Neural progenitor cell (in vitro differentiated cells): ENCODE results near the gene PARD6A. TPM values are rescaled to one million over a fixed set of nuclear protein-coding genes. Genes with fewer than 3 reads are reported as not detected.

Experiments
- DNase-seq: peaks from one replicate; pipeline ENCODE4 v3.0.0-alpha.2; 2016; ENCODE audit warnings: low spot score
- H2AFZ ChIP-seq: fragments of 200-600 bp; sonication (generic); replicated peaks from 2 replicates; pipeline ENCODE4 v1.6.1; 2016; ENCODE audit warnings: antibody characterized with exemption
- H3F3A ChIP-seq: fragments of 200-600 bp; sonication (generic); 2 replicates; pipeline ENCODE4 v1.6.1; 2016; ENCODE audit warnings: antibody characterized with exemption, low read depth
- H3K27ac ChIP-seq: fragments of 200-600 bp; sonication (generic); 2 replicates; pipeline ENCODE4 v1.5.1; 2016; ENCODE audit warnings: mild to moderate bottlenecking
- H3K27me3 ChIP-seq: fragments of 200-600 bp; sonication (generic); 2 replicates; pipeline ENCODE4 v1.6.1; 2016; ENCODE audit warnings: mild to moderate bottlenecking, moderate library complexity
- H3K36me3 ChIP-seq: fragments of 200-600 bp; sonication (generic); 2 replicates; pipeline ENCODE4 v1.5.1; 2016
- H3K4me1 ChIP-seq: fragments of 200-600 bp; sonication (generic); 2 replicates; pipeline ENCODE4 v1.6.1; 2016; ENCODE audit warnings: mixed run types
- H3K4me2 ChIP-seq: fragments of 200-600 bp; sonication (generic); 2 replicates; pipeline ENCODE4 v1.6.1; 2016
- H3K4me3 ChIP-seq: fragments of 200-600 bp; sonication (generic); 2 replicates; pipeline ENCODE4 v1.5.1; 2016
- H3K79me2 ChIP-seq: fragments of 200-600 bp; sonication (generic); 2 replicates; pipeline ENCODE4 v1.6.1; 2016; ENCODE audit warnings: low read depth
- H3K9ac ChIP-seq: fragments of 200-600 bp; sonication (generic); 2 replicates; pipeline ENCODE4 v1.6.1; 2016
- H3K9me3 ChIP-seq: fragments of 200-600 bp; sonication (generic); 2 replicates; pipeline ENCODE4 v1.5.1; 2016; ENCODE audit warnings: low read depth
- H4K20me1 ChIP-seq: fragments of 200-600 bp; sonication (generic); 2 replicates; pipeline ENCODE4 v1.6.1; 2016; ENCODE audit warnings: low read depth
- H3K27ac Mint-ChIP-seq: 3 replicates; pipeline ENCODE4 v1.8.0; 2021; ENCODE audit warnings: mixed read lengths
- H3K27me3 Mint-ChIP-seq: 2 replicates; pipeline ENCODE4 v1.8.0; 2022; ENCODE audit warnings: low read depth, mild to moderate bottlenecking, inconsistent platforms, moderate library complexity, mixed read lengths; ENCODE audit not compliant: insufficient read depth
- H3K36me3 Mint-ChIP-seq: 3 replicates; pipeline ENCODE4 v1.8.0; 2021; ENCODE audit warnings: mixed read lengths
- H3K4me1 Mint-ChIP-seq: 3 replicates; pipeline ENCODE4 v1.8.0; 2021; ENCODE audit warnings: mixed read lengths
- H3K4me3 Mint-ChIP-seq: 3 replicates; pipeline ENCODE4 v1.8.0; 2021; ENCODE audit warnings: mild to moderate bottlenecking, moderate library complexity, mixed read lengths
- H3K9me3 Mint-ChIP-seq: 3 replicates; pipeline ENCODE4 v1.8.0; 2020; ENCODE audit warnings: mixed read lengths
- CTCF ChIP-seq: fragments of 200-600 bp; sonication (generic); IDR thresholded peaks from 2 replicates; pipeline ENCODE4 v1.5.1; 2017; ENCODE audit warnings: antibody characterized with exemption, mild to moderate bottlenecking
- EZH2 ChIP-seq: fragments of 200-600 bp; sonication (generic); IDR thresholded peaks from 2 replicates; pipeline ENCODE4 v1.6.1; 2017; ENCODE audit warnings: antibody characterized with exemption, mild to moderate bottlenecking, moderate library complexity
- EZH2phosphoT487 ChIP-seq: fragments of 200-600 bp; sonication (generic); IDR thresholded peaks from 2 replicates; pipeline ENCODE4 v1.6.1; 2017; ENCODE audit warnings: antibody characterized with exemption
- total RNA-seq: library from RNA; depleted of rRNA; stranded (reverse); fragments of >200 nt; gene quantifications from 2 replicates; pipeline ENCODE4 v1.2.3, GENCODE V29; 2015; ENCODE audit warnings: low replicate concordance

Gene PARD6A
- total RNA-seq, 1 donor from 2014 or later: 2.7 TPM

- peaks cover 3% of the 10 kb centered on the region for H3K79me2 ChIP-seq
- H3K4me3 ChIP-seq: no peak overlapping the region
- peaks cover 10% of the 10 kb centered on the region for H4K20me1 ChIP-seq
- Mint-ChIP-seq H3K27ac (no peak overlapping the region), H3K4me3 (no peak overlapping the region), H3K36me3 (peaks cover 17% of the 10 kb centered on the region), H3K27me3 (peaks cover 2% of the 10 kb centered on the region), H3K4me1 (no peaks in the 10 kb centered on the region), H3K9me3 (peaks cover 3% of the 10 kb centered on the region)
- TF ChIP-seq EZH2phosphoT487: no peak
- no peak for TF ChIP-seq EZH2
- no peak for TF ChIP-seq CTCF
- no peak for DNase-seq
- no peaks in the 10 kb centered on the region for H3K9me3 ChIP-seq
- no peak overlapping the region for H2AFZ ChIP-seq
- no peaks in the 10 kb centered on the region for H3K27me3 ChIP-seq
- H3K4me2 ChIP-seq: no peak overlapping the region
- no peaks in the 10 kb centered on the region for H3K36me3 ChIP-seq
- H3K9ac ChIP-seq: no peak overlapping the region
- H3K27ac ChIP-seq: no peak overlapping the region
- no peaks in the 10 kb centered on the region for H3F3A ChIP-seq
- no peaks in the 10 kb centered on the region for H3K4me1 ChIP-seq
Observed at GRCh38 chr16:67694611-67695010, 33.9 kb downstream of the PARD6A start.

- H3K4me2 ChIP-seq: no peak overlapping the region
- H3K4me3 Mint-ChIP-seq: no peak overlapping the region
- no peaks in the 10 kb centered on the region for H3K4me1 ChIP-seq
- H4K20me1 ChIP-seq: peaks cover 15% of the 10 kb centered on the region
- H3F3A ChIP-seq: no peaks in the 10 kb centered on the region
- H3K27me3 Mint-ChIP-seq: peaks cover 2% of the 10 kb centered on the region
- TF ChIP-seq EZH2: no peak
- TF ChIP-seq CTCF: no peak
- no peak for TF ChIP-seq EZH2phosphoT487
- peaks cover 12% of the 10 kb centered on the region for H3K36me3 Mint-ChIP-seq
- no peak overlapping the region for H3K4me3 ChIP-seq
- peaks cover 7% of the 10 kb centered on the region for H3K4me1 Mint-ChIP-seq
- peaks cover 3% of the 10 kb centered on the region for H3K9me3 Mint-ChIP-seq
- DNase-seq: no peak
- no peak overlapping the region for H3K27ac ChIP-seq
- H3K9me3 ChIP-seq: no peaks in the 10 kb centered on the region
- no peak overlapping the region for H3K9ac ChIP-seq
- no peak overlapping the region for H2AFZ ChIP-seq
- H3K27me3 ChIP-seq: no peaks in the 10 kb centered on the region
- H3K36me3 ChIP-seq: no peaks in the 10 kb centered on the region
- H3K27ac Mint-ChIP-seq: no peak overlapping the region
- H3K79me2 ChIP-seq: peaks cover 28% of the 10 kb centered on the region
Observed at GRCh38 chr16:67697422-67698185, 36.8 kb downstream of the PARD6A start.

GRCh38 chr16:67699265-67699664, 38.5 kb downstream of the PARD6A start:
- H3K4me3 Mint-ChIP-seq: no peak overlapping the region
- H3K27me3 ChIP-seq: no peaks in the 10 kb centered on the region
- no peak for DNase-seq
- no peak overlapping the region for H3K27ac ChIP-seq
- H3K36me3 Mint-ChIP-seq: peaks cover 12% of the 10 kb centered on the region
- no peak overlapping the region for H3K4me3 ChIP-seq
- TF ChIP-seq EZH2 (no peak), EZH2phosphoT487 (no peak), CTCF (no peak)
- H3K4me1 Mint-ChIP-seq: peaks cover 7% of the 10 kb centered on the region
- H3K9me3 Mint-ChIP-seq: peaks cover 3% of the 10 kb centered on the region
- no peaks in the 10 kb centered on the region for H3K9me3 ChIP-seq
- H3K4me1 ChIP-seq: no peaks in the 10 kb centered on the region
- no peak overlapping the region for H3K9ac ChIP-seq
- H4K20me1 ChIP-seq: peaks cover 19% of the 10 kb centered on the region
- H2AFZ ChIP-seq: no peak overlapping the region
- no peaks in the 10 kb centered on the region for H3F3A ChIP-seq
- H3K4me2 ChIP-seq: no peak overlapping the region
- H3K36me3 ChIP-seq: no peaks in the 10 kb centered on the region
- H3K27me3 Mint-ChIP-seq: peaks cover 2% of the 10 kb centered on the region
- H3K79me2 ChIP-seq: peaks cover 40% of the 10 kb centered on the region
- no peak overlapping the region for H3K27ac Mint-ChIP-seq
